Uterus (tissue), 4 donors: ENCODE data around the gene ADCY7. TPM values are rescaled to one million over a fixed set of nuclear protein-coding genes. Genes with fewer than 3 reads are reported as not detected.

ENCODE experiments used
- DNase-seq, 2 donors: peaks; one replicate each; pipeline ENCODE4 v3.0.0-alpha.2; 2019 to 2020
- H3K27ac ChIP-seq, 2 donors: fragments of 200-600 bp; sonication (generic); 1 replicate in 1 of 2; 2 replicates in 1 of 2; pipeline ENCODE4 v1.5.1; 2016 to 2018
- H3K27me3 ChIP-seq, 2 donors: fragments of 200-600 bp; sonication (generic); one replicate each; pipeline ENCODE4 v1.5.1; 2018 to 2019; ENCODE audit warnings: control low read depth in 1 of 2
- H3K36me3 ChIP-seq, 2 donors: fragments of 200-600 bp; sonication (generic); one replicate each; pipeline ENCODE4 v1.5.1; 2019; ENCODE audit warnings: control low read depth in 1 of 2
- H3K4me1 ChIP-seq, 2 donors: fragments of 200-600 bp; sonication (generic); one replicate each; pipeline ENCODE4 v1.5.1; 2018 to 2019; ENCODE audit warnings: control low read depth in 1 of 2
- H3K4me3 ChIP-seq, 2 donors: fragments of 200-600 bp; sonication (generic); 1 replicate in 1 of 2; 2 replicates in 1 of 2; pipeline ENCODE4 v1.5.1; 2018 to 2019; ENCODE audit warnings: mild to moderate bottlenecking in 1 of 2
- H3K9me3 ChIP-seq, 2 donors: fragments of 200-600 bp; sonication (generic); one replicate each; pipeline ENCODE4 v1.5.1; 2019; ENCODE audit warnings: control low read depth in 1 of 2
- CTCF ChIP-seq, 4 experiments: fragments of 200-600 bp in 2 of 4; fragments of 450-650 bp in 2 of 4; sonication (generic) in 2 of 4; IDR thresholded peaks; one replicate each; pipeline ENCODE4 v1.5.1; 2016 to 2019; ENCODE audit warnings: antibody characterized with exemption in 4 of 4, mild to moderate bottlenecking in 2 of 4, moderate library complexity in 1 of 4
- POLR2A ChIP-seq, 2 donors: fragments of 450-650 bp; IDR thresholded peaks; one replicate each; pipeline ENCODE4 v1.6.1; 2016; ENCODE audit warnings: antibody characterized with exemption in 2 of 2, mild to moderate bottlenecking in 1 of 2, moderate library complexity in 1 of 2
- intact Hi-C: fragments of 100-400 bp; cut with DNase I; formaldehyde crosslinking; loops from one replicate; pipeline ENCODE4 v1.15.1; 2023; ENCODE audit warnings: low total_unique reads
- total RNA-seq, 4 donors: library from RNA; depleted of rRNA in 3 of 4; stranded (reverse); fragments of >200 nt in 3 of 4; gene quantifications; one replicate each; pipeline versions ENCODE4 v1.1.0 to v1.2.4, GENCODE V29; 2014 to 2023
- donor health status: DM: yes; HTN: yes; CAD: no.

ADCY7 gene
- total RNA-seq, 4 donors from 2014 or later, result 3.3 to 25.9 (median 6.6) TPM

GRCh38 chr16:50318796-50319578 is 52.6 kb downstream of the ADCY7 start:
- TF ChIP-seq POLR2A (IDR thresholded peaks at IDR 0.05) (no peak), CTCF (IDR thresholded peaks at IDR 0.05) (no peak)
- H3K4me3 ChIP-seq, result no peak overlapping the region
- H3K27ac ChIP-seq, result no peak overlapping the region
- H3K9me3 ChIP-seq, result no peaks in the 10 kb centered on the region
- intact Hi-C loops, result no loop called here
- H3K27me3 ChIP-seq, result no peaks in the 10 kb centered on the region
- DNase-seq, result no peak
- no peaks in the 10 kb centered on the region for H3K36me3 ChIP-seq
- H3K4me1 ChIP-seq, result no peaks in the 10 kb centered on the region

GRCh38 chr16:50320310-50320709 is 54.0 kb downstream of the ADCY7 start:
- DNase-seq, result no peak
- Histone ChIP-seq H3K4me3 (no peak overlapping the region), H3K36me3 (no peaks in the 10 kb centered on the region), H3K27me3 (no peaks in the 10 kb centered on the region), H3K27ac (no peak overlapping the region), H3K4me1 (no peaks in the 10 kb centered on the region), H3K9me3 (no peaks in the 10 kb centered on the region)
- TF ChIP-seq POLR2A (IDR thresholded peaks at IDR 0.05), result no peak
- TF ChIP-seq CTCF (IDR thresholded peaks at IDR 0.05), result no peak
- intact Hi-C loops, result no loop called here

- intact Hi-C loops, result no loop called here
- Histone ChIP-seq H3K4me3 (no peak overlapping the region), H3K4me1 (no peaks in the 10 kb centered on the region), H3K27me3 (no peaks in the 10 kb centered on the region), H3K9me3 (no peaks in the 10 kb centered on the region), H3K27ac (no peak overlapping the region), H3K36me3 (no peaks in the 10 kb centered on the region)
- no peak for TF ChIP-seq POLR2A (IDR thresholded peaks at IDR 0.05)
- TF ChIP-seq CTCF (IDR thresholded peaks at IDR 0.05), result no peak
- no peak for DNase-seq
Measured at GRCh38 chr16:50322333-50322732, 56.0 kb downstream of the ADCY7 start.

- TF ChIP-seq POLR2A (IDR thresholded peaks at IDR 0.05), result no peak
- TF ChIP-seq CTCF (IDR thresholded peaks at IDR 0.05), result peak in 1 of 4 experiments; percentile 8
- H3K4me1 ChIP-seq, result no peaks in the 10 kb centered on the region
- H3K27ac ChIP-seq, result peak overlapping the region; percentile 43 to 50
- intact Hi-C loops, result no loop called here
- no peak overlapping the region for H3K4me3 ChIP-seq
- H3K27me3 ChIP-seq, result no peaks in the 10 kb centered on the region
- DNase-seq, result peak in 1 of 2 donors; percentile 54
- H3K36me3 ChIP-seq, result no peaks in the 10 kb centered on the region
- no peaks in the 10 kb centered on the region for H3K9me3 ChIP-seq
Measured at GRCh38 chr16:50323335-50324011, 57.1 kb downstream of the ADCY7 start.

GRCh38 chr16:50324345-50324744 is 58.0 kb downstream of the ADCY7 start:
- no peaks in the 10 kb centered on the region for H3K9me3 ChIP-seq
- no peak for DNase-seq
- no peaks in the 10 kb centered on the region for H3K4me1 ChIP-seq
- intact Hi-C loops, result no loop called here
- H3K27me3 ChIP-seq, result no peaks in the 10 kb centered on the region
- H3K36me3 ChIP-seq, result no peaks in the 10 kb centered on the region
- H3K27ac ChIP-seq, result peak overlapping the region in 1 of 2 donors; percentile 50
- TF ChIP-seq CTCF (IDR thresholded peaks at IDR 0.05) (no peak), POLR2A (IDR thresholded peaks at IDR 0.05) (no peak)
- no peak overlapping the region for H3K4me3 ChIP-seq
